Measurements from ENCODE around the gene TCEA3. TPM values are rescaled to one million over a fixed set of nuclear protein-coding genes. Genes with fewer than 3 reads are reported as not detected.

Gene TCEA3
- total RNA-seq, 1 donor from 2014 or later = 4.0 TPM

- Mint-ChIP-seq H3K27ac (ENCODE audit: unreplicated experiment) (peak overlapping the region; percentile 85), H3K9me3 (ENCODE audit: unreplicated experiment) (no peaks in the 10 kb centered on the region), H3K4me3 (ENCODE audit: unreplicated experiment) (peak overlapping the region; percentile 88), H3K4me1 (ENCODE audit: unreplicated experiment) (peaks cover 50% of the 10 kb centered on the region), H3K27me3 (ENCODE audit: unreplicated experiment) (no peaks in the 10 kb centered on the region), H3K36me3 (ENCODE audit: unreplicated experiment) (peaks cover 2% of the 10 kb centered on the region)
- TF ChIP-seq CTCF (IDR thresholded peaks at IDR 0.05) = no peak
- DNase-seq (ENCODE audit: extremely low spot score, unreplicated experiment) = peak; percentile 85
Observed at GRCh38 chr1:23343221-23344110, 81.1 kb downstream of the TCEA3 start.

GRCh38 chr1:23341931-23342692, 82.4 kb downstream of the TCEA3 start:
- TF ChIP-seq CTCF (IDR thresholded peaks at IDR 0.05) = no peak
- peaks cover 62% of the 10 kb centered on the region for H3K4me1 Mint-ChIP-seq (ENCODE audit: unreplicated experiment)
- DNase-seq (ENCODE audit: extremely low spot score, unreplicated experiment) = no peak
- H3K4me3 Mint-ChIP-seq (ENCODE audit: unreplicated experiment) = peak overlapping the region; percentile 88
- peaks cover 11% of the 10 kb centered on the region for H3K36me3 Mint-ChIP-seq (ENCODE audit: unreplicated experiment)
- no peaks in the 10 kb centered on the region for H3K27me3 Mint-ChIP-seq (ENCODE audit: unreplicated experiment)
- peak overlapping the region; percentile 85 for H3K27ac Mint-ChIP-seq (ENCODE audit: unreplicated experiment)
- no peaks in the 10 kb centered on the region for H3K9me3 Mint-ChIP-seq (ENCODE audit: unreplicated experiment)

- no peak overlapping the region for H3K27ac Mint-ChIP-seq (ENCODE audit: unreplicated experiment)
Observed at GRCh38 chr1:23339632-23340031, 84.9 kb downstream of the TCEA3 start.

GRCh38 chr1:23337869-23338268, 86.7 kb downstream of the TCEA3 start:
- no peak for DNase-seq (ENCODE audit: extremely low spot score, unreplicated experiment)
- no peak for TF ChIP-seq CTCF (IDR thresholded peaks at IDR 0.05)
- Mint-ChIP-seq H3K9me3 (ENCODE audit: unreplicated experiment) (no peaks in the 10 kb centered on the region), H3K4me1 (ENCODE audit: unreplicated experiment) (peaks cover 58% of the 10 kb centered on the region), H3K4me3 (ENCODE audit: unreplicated experiment) (no peak overlapping the region), H3K27me3 (ENCODE audit: unreplicated experiment) (no peaks in the 10 kb centered on the region), H3K27ac (ENCODE audit: unreplicated experiment) (peak overlapping the region; percentile 19), H3K36me3 (ENCODE audit: unreplicated experiment) (peaks cover 36% of the 10 kb centered on the region)

More at GRCh38 chr1:23339632-23340031, 84.9 kb downstream of the TCEA3 start:
- H3K4me1 Mint-ChIP-seq (ENCODE audit: unreplicated experiment) = peaks cover 59% of the 10 kb centered on the region
- H3K4me3 Mint-ChIP-seq (ENCODE audit: unreplicated experiment) = no peak overlapping the region
- no peaks in the 10 kb centered on the region for H3K9me3 Mint-ChIP-seq (ENCODE audit: unreplicated experiment)
- TF ChIP-seq CTCF (IDR thresholded peaks at IDR 0.05) = no peak
- no peaks in the 10 kb centered on the region for H3K27me3 Mint-ChIP-seq (ENCODE audit: unreplicated experiment)
- no peak for DNase-seq (ENCODE audit: extremely low spot score, unreplicated experiment)
- H3K36me3 Mint-ChIP-seq (ENCODE audit: unreplicated experiment) = peaks cover 23% of the 10 kb centered on the region

- no peak for DNase-seq (ENCODE audit: extremely low spot score, unreplicated experiment)
- Mint-ChIP-seq H3K4me1 (ENCODE audit: unreplicated experiment) (peaks cover 7% of the 10 kb centered on the region), H3K36me3 (ENCODE audit: unreplicated experiment) (peaks cover 53% of the 10 kb centered on the region), H3K4me3 (ENCODE audit: unreplicated experiment) (no peak overlapping the region), H3K9me3 (ENCODE audit: unreplicated experiment) (no peaks in the 10 kb centered on the region), H3K27ac (ENCODE audit: unreplicated experiment) (no peak overlapping the region), H3K27me3 (ENCODE audit: unreplicated experiment) (no peaks in the 10 kb centered on the region)
- TF ChIP-seq CTCF (IDR thresholded peaks at IDR 0.05) = no peak
Observed at GRCh38 chr1:23331713-23332112, 92.8 kb downstream of the TCEA3 start.
